NK-92 (cell line): ENCODE results near the gene TUSC2.

Experiments used
- DNase-seq: peaks from one replicate; lab custom pipeline; 2025; ENCODE audit not compliant: unreplicated experiment; lab: John Stamatoyannopoulos, UW

TUSC2 gene

GRCh38 chr3:50275141-50275995 lies 52.7 kb downstream of the TUSC2 start:
- no peak for DNase-seq
